Measurements from ENCODE around the gene CRISP1.

- TF ChIP-seq, protein P1, sequence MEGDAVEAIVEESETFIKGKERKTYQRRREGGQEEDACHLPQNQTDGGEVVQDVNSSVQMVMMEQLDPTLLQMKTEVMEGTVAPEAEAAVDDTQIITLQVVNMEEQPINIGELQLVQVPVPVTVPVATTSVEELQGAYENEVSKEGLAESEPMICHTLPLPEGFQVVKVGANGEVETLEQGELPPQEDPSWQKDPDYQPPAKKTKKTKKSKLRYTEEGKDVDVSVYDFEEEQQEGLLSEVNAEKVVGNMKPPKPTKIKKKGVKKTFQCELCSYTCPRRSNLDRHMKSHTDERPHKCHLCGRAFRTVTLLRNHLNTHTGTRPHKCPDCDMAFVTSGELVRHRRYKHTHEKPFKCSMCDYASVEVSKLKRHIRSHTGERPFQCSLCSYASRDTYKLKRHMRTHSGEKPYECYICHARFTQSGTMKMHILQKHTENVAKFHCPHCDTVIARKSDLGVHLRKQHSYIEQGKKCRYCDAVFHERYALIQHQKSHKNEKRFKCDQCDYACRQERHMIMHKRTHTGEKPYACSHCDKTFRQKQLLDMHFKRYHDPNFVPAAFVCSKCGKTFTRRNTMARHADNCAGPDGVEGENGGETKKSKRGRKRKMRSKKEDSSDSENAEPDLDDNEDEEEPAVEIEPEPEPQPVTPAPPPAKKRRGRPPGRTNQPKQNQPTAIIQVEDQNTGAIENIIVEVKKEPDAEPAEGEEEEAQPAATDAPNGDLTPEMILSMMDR (IDR thresholded peaks at IDR 0.05), result no peak
- TF ChIP-seq POLR2A (IDR thresholded peaks at IDR 0.05), result no peak
Observed at GRCh38 chr6:49835140-49835539, 31.2 kb downstream of the CRISP1 start.
